B cell (primary cell): ENCODE data around the gene MEGF11.

Source experiments
- CTCF ChIP-seq: fragments of 200-600 bp; IDR thresholded peaks from one replicate; pipeline ENCODE4 v1.8.0; 2022; ENCODE audit warnings: antibody characterized with exemption, mild to moderate bottlenecking
- EZH2 ChIP-seq: IDR thresholded peaks from 2 replicates; pipeline ENCODE4 v1.6.1; 2012; ENCODE audit warnings: borderline replicate concordance, low read depth, mild to moderate bottlenecking, moderate library complexity, low read length; ENCODE audit not compliant: insufficient read depth, poor library complexity, severe bottlenecking

GRCh38 chr15:65979316-65979715 is 274.2 kb downstream of the MEGF11 start:
- TF ChIP-seq CTCF (no peak), EZH2 (no peak)
